WERI-Rb-1 (cell line): ENCODE results near the gene BCR.
"Not testable (repeated sequence)": the region's sequence is repeated elsewhere in the genome, so short reads cannot be mapped to it uniquely, and the experiment has no call there.

Source experiments
- DNase-seq: peaks from one replicate; pipeline ENCODE4 v3.0.0-alpha.2; 2020
- H3K27ac ChIP-seq: fragments of 250-450 bp; sonication (Bioruptor Pico); 2 replicates; pipeline ENCODE4 v1.5.1; 2020; ENCODE audit warnings: mild to moderate bottlenecking, moderate library complexity
- H3K27me3 ChIP-seq: fragments of 250-450 bp; sonication (Bioruptor Pico); 2 replicates; pipeline ENCODE4 v1.5.1; 2021; ENCODE audit warnings: mild to moderate bottlenecking, low read depth, moderate library complexity; ENCODE audit not compliant: insufficient read depth, severe bottlenecking
- H3K36me3 ChIP-seq: fragments of 250-450 bp; sonication (Bioruptor Pico); 2 replicates; pipeline ENCODE4 v1.5.1; 2020; ENCODE audit warnings: mild to moderate bottlenecking, moderate library complexity
- H3K4me3 ChIP-seq: 2 replicates; pipeline ENCODE4 v1.5.1; 2011; ENCODE audit warnings: low read depth, mild to moderate bottlenecking, control low read depth, low read length
- H3K9me3 ChIP-seq: fragments of 250-450 bp; sonication (Bioruptor Pico); 2 replicates; pipeline ENCODE4 v1.5.1; 2021; ENCODE audit warnings: mild to moderate bottlenecking, moderate library complexity; ENCODE audit not compliant: severe bottlenecking
- TF ChIP-seq, protein P1 (sequence below): IDR thresholded peaks from 2 replicates; pipeline ENCODE4 v1.5.1; 2011; ENCODE audit warnings: low read depth, mild to moderate bottlenecking, control low read depth, inconsistent platforms, low read length

The BCR gene

DNA sequence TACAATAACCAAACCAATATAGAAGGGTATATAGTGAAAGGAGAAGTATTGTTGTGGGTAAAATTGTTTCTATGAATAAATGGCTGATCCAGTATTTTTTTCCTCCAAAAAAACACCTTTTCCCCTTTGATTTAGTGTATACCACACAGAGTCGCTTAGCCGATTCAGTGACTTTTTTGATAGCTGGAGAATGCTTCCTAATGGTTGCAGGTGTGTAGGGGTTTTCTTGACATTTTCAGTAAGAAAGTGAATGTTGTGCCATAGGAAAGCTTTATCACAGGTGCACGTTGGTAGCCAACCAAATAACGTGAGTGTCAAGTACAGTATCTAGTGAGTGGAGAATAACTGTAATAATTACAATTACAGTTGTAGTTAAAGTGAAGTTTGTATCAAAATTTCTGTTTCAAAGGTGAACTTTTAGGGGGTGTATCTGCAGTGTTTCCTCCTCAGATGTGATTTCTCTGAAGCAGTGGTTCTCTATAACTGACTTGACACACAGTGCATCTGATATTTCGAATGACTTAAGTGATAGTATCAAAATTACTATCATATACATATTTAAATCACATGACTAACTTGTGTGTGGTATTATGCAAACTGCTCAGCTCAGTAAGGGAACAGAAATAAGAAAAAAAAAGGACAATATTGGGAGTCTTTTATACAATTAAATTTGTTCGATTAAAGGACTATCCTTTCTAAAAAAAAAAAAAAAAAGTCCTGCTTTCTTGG, 143.8 kb downstream of the BCR start:
- H3K4me3 ChIP-seq, H3K27ac ChIP-seq, H3K9me3 ChIP-seq, DNase-seq, H3K27me3 ChIP-seq, H3K36me3 ChIP-seq: not testable (repeated sequence)

GRCh38 chr22:23325183-23325582, 144.9 kb downstream of the BCR start:
- no peak for DNase-seq
- no peaks in the 10 kb centered on the region for H3K27me3 ChIP-seq
- no peaks in the 10 kb centered on the region for H3K9me3 ChIP-seq
- H3K36me3 ChIP-seq, result no peaks in the 10 kb centered on the region
- no peak overlapping the region for H3K4me3 ChIP-seq
- H3K27ac ChIP-seq, result no peak overlapping the region
- TF ChIP-seq, protein P1, sequence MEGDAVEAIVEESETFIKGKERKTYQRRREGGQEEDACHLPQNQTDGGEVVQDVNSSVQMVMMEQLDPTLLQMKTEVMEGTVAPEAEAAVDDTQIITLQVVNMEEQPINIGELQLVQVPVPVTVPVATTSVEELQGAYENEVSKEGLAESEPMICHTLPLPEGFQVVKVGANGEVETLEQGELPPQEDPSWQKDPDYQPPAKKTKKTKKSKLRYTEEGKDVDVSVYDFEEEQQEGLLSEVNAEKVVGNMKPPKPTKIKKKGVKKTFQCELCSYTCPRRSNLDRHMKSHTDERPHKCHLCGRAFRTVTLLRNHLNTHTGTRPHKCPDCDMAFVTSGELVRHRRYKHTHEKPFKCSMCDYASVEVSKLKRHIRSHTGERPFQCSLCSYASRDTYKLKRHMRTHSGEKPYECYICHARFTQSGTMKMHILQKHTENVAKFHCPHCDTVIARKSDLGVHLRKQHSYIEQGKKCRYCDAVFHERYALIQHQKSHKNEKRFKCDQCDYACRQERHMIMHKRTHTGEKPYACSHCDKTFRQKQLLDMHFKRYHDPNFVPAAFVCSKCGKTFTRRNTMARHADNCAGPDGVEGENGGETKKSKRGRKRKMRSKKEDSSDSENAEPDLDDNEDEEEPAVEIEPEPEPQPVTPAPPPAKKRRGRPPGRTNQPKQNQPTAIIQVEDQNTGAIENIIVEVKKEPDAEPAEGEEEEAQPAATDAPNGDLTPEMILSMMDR, result no peak

GRCh38 chr22:23333822-23334221, 153.5 kb downstream of the BCR start:
- H3K27ac ChIP-seq, H3K9me3 ChIP-seq, H3K27me3 ChIP-seq, DNase-seq, H3K36me3 ChIP-seq, H3K4me3 ChIP-seq: not testable (repeated sequence)

DNA sequence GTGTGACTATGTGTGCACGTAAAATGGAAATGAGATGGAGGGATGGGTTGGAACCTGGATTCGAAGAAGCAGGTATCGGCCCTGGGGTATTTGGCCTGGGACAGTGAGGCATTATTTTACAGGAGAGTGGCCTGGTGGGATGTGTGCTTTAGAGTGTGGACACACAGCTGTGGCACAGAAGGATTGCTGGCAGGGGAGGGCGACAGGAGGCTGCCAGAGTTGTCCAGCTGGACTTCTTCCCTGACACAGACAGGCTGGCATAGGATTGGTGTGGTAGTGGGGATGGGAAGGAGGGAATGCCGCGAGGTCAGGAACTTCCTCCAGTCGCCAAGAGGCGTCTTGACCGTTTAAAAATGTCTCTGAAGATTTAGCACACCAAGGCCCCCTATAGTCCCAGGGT, 157.4 kb downstream of the BCR start:
- H3K27me3 ChIP-seq, H3K9me3 ChIP-seq, H3K27ac ChIP-seq, H3K36me3 ChIP-seq, H3K4me3 ChIP-seq, DNase-seq: not testable (repeated sequence)

DNA sequence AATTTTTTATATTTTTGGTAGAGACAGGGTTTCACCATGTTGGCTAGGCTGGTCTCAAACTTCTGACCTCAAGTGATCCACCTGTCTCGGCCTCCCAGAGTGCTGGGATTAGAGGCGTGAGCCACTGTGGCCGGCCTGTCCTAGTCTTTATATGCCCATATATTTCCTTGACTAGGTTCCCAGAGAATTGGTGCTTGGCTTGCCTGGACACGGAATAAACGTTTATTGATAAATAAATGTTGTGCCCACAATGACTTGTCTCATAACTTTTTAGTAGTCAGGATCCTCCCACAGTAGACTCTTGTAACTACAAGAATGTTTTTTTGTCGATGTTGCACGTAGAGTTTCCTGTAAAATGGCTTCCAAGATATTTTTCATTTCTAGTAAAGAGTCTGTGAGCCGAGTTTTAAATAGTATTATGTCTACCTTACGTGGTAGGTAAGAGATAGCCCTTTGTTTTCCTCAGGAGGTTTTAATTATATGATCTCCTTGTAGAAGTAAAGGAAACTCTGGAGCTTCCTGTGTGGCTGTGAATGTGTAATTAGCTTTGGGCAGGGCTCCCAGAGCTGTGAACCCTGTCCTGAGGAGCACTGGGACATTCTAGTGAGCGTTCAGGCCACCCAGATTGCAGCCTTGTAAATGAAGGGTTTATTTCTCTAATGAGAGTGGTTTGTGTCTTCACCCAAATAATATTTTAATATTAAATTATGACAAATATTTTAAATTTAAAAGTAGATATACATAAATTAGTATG, 161.8 kb downstream of the BCR start:
- H3K27me3 ChIP-seq, H3K4me3 ChIP-seq, H3K27ac ChIP-seq, DNase-seq, H3K9me3 ChIP-seq, H3K36me3 ChIP-seq: not testable (repeated sequence)

DNA sequence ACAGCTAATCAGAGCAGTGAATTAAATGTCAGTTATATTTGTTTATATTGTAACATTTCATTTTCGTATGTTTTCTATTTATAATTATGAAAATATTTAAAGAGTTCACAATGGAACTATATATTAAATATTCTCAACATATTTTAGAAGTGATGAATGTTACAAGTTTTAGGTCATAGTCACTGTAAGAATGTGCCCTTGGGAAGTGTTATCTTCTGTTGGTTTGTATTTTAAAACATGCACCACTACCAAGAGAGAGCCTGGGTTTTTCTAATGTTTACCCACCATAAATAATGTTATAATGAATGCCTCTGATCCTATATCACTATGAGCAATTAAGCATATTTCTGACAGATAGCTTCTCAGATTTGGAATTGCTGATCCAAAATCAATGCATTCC, 171.0 kb downstream of the BCR start:
- H3K9me3 ChIP-seq, result no peaks in the 10 kb centered on the region
- H3K36me3 ChIP-seq, result no peaks in the 10 kb centered on the region
- H3K27me3 ChIP-seq, result no peaks in the 10 kb centered on the region
- no peak overlapping the region for H3K27ac ChIP-seq
- no peak overlapping the region for H3K4me3 ChIP-seq
- no peak for DNase-seq
- TF ChIP-seq, protein P1, result no peak

DNA sequence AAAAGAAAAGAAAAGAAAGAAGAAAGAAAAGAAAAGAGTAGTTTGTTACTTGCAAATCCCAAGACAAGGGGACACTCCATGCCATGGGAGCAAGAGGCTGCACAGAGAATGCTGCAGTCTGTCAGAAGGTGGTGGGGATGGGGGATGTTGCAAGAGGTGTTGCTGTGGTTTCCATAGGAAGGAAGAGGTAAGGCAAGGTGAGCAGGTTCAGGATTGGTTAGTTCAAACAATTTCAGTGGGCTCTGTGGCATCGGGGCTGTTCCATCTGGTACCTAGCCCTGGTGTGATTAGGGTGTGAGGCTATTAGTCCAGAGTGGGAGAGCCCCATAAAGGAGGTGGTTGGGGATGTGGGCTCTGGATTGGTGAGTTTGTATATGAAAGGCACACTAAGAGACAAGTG, 172.7 kb downstream of the BCR start:
- no peak for DNase-seq
- Histone ChIP-seq H3K27me3 (no peaks in the 10 kb centered on the region), H3K27ac (no peak overlapping the region), H3K9me3 (no peaks in the 10 kb centered on the region), H3K4me3 (no peak overlapping the region), H3K36me3 (no peaks in the 10 kb centered on the region)
- TF ChIP-seq, protein P1, result no peak

DNA sequence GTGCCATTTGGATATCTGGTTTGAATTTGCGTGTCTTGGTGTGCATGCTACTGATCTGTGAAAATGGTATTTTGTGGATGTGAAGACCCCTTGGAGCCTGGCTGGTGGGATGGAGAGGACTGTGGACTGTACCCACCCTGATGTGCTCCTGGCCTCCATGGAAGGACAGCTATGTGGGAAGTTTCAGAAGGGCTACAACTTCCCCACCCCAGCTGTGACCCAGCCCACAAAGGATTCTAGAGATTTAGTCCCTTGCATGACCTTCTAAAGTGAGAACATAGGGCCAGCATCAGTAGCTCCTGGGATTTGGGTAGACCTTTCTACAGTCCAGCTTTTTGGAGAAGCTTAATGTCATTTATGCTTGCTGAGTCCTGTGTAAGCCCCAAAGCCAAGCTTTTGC, 173.4 kb downstream of the BCR start:
- Histone ChIP-seq H3K4me3 (no peak overlapping the region), H3K27me3 (no peaks in the 10 kb centered on the region)
- TF ChIP-seq, protein P1, result no peak

More for the DNA sequence above, 173.4 kb downstream of the BCR start:
- Histone ChIP-seq H3K27ac (no peak overlapping the region), H3K9me3 (no peaks in the 10 kb centered on the region), H3K36me3 (no peaks in the 10 kb centered on the region)
- no peak for DNase-seq
